Stimulated activated effector memory CD8-positive, alpha-beta T cell treated with anti-CD3 and anti-CD28 coated beads, Interleukin-12 subunit alpha, Interleukin-12 subunit beta, amount 100 ng/mL, for 72 hours (primary cell): ENCODE measurements around the gene DRGX.
A peak's percentile ranks its signal among the peaks of the same experiment; 100 is the strongest.

Source experiments
- ATAC-seq: fragments of 150-1000 bp; cut with Tn5 transposase; 2 replicates; pipeline ENCODE4 v1.10.0; 2021
- DNase-seq, 2 donors: peaks; one replicate each; pipeline ENCODE4 v3.0.0; 2021 to 2022; ENCODE audit warnings: low spot score in 2 of 2
- H3K27ac Mint-ChIP-seq: one replicate; pipeline ENCODE4 v1.8.0; 2022; ENCODE audit warnings: mild to moderate bottlenecking, mixed read lengths
- H3K36me3 Mint-ChIP-seq: one replicate; pipeline ENCODE4 v1.8.0; 2022; ENCODE audit warnings: mild to moderate bottlenecking, mixed read lengths
- H3K4me1 Mint-ChIP-seq: one replicate; pipeline ENCODE4 v1.8.0; 2022; ENCODE audit warnings: mixed read lengths
- H3K4me3 Mint-ChIP-seq: one replicate; pipeline ENCODE4 v1.8.0; 2022; ENCODE audit warnings: mild to moderate bottlenecking, mixed read lengths
- H3K9me3 Mint-ChIP-seq: one replicate; pipeline ENCODE4 v1.8.0; 2022; ENCODE audit warnings: mixed read lengths

The DRGX gene

GRCh38 chr10:49415109-49415508 is 19.2 kb upstream of the DRGX start:
- DNase-seq (no peak), ATAC-seq (no peak)
- Mint-ChIP-seq H3K4me3 (no peak overlapping the region), H3K4me1 (no peaks in the 10 kb centered on the region), H3K27ac (no peak overlapping the region), H3K36me3 (no peaks in the 10 kb centered on the region), H3K9me3 (no peaks in the 10 kb centered on the region)

DNA sequence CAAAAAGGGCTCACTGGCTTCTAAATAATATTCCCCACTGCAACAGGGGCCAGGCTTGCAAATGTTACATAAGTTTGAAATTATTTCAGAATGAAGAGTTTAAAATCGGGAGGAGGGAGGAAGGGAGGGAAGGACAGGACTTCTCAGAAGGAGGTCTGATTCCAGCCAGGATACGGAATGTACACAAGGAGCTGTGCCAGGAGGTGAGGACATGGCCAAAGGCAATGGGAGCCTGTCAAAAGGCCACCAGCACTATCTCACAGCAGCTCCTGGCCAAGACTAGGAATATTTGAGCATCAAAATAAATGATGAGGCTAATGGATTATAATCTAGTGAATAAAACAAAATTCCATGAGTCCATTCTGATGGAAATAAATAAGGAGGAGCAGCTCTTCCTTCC is 18.6 kb upstream of the DRGX start:
- H3K36me3 Mint-ChIP-seq = no peaks in the 10 kb centered on the region
- ATAC-seq (no peak), DNase-seq (no peak)
- no peaks in the 10 kb centered on the region for H3K9me3 Mint-ChIP-seq
- H3K4me3 Mint-ChIP-seq = no peak overlapping the region
- no peak overlapping the region for H3K27ac Mint-ChIP-seq
- H3K4me1 Mint-ChIP-seq = no peaks in the 10 kb centered on the region

GRCh38 chr10:49412571-49412970 is 16.7 kb upstream of the DRGX start:
- Mint-ChIP-seq H3K27ac (no peak overlapping the region), H3K4me3 (no peak overlapping the region), H3K36me3 (no peaks in the 10 kb centered on the region), H3K4me1 (peaks cover 9% of the 10 kb centered on the region), H3K9me3 (no peaks in the 10 kb centered on the region)
- ATAC-seq (no peak), DNase-seq (no peak)

- Mint-ChIP-seq H3K36me3 (no peaks in the 10 kb centered on the region), H3K27ac (no peak overlapping the region), H3K4me1 (peaks cover 11% of the 10 kb centered on the region), H3K4me3 (no peak overlapping the region), H3K9me3 (no peaks in the 10 kb centered on the region)
- DNase-seq (no peak), ATAC-seq (no peak)
Measured at GRCh38 chr10:49410365-49411074, 14.6 kb upstream of the DRGX start.

GRCh38 chr10:49409755-49410154 is 13.9 kb upstream of the DRGX start:
- no peak overlapping the region for H3K4me3 Mint-ChIP-seq
- DNase-seq (no peak), ATAC-seq (no peak)
- no peaks in the 10 kb centered on the region for H3K9me3 Mint-ChIP-seq
- H3K27ac Mint-ChIP-seq = no peak overlapping the region
- peaks cover 11% of the 10 kb centered on the region for H3K4me1 Mint-ChIP-seq
- no peaks in the 10 kb centered on the region for H3K36me3 Mint-ChIP-seq

DNA sequence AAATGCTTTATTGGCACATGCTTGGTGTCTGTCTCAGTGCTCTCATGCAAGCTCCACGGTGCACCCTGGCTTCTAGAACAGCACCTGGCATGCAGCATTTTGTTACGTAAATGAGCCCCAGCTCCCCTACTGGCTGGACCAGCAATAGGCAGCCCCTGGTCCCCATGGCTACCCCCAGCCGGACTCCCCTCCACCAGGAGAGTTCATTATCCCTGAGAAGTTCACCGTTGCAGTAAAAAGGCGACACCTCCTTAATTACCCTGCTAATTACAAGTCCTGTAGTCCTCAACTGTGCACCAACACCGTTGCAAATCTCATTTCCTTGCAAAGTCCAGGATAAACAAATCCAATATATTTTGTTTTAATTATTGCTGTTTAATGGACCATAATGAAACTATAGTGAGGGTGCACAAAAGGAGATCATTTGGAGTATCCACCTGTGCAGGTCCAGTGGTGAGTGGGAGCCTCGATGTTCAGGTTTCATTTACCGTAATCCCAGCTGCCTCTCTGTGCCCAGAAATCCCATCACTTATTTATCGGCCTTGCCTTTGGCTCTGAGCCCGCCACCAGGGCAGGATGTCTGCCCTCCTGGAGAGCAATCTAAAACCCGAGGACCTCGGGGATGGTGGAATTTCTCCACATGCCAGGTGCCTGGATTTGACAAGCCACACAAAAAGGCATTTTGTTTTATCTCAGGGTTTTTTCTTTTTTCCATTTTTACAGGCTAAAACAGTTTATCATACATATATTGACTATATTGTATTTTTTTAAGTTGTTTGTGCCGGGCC is 12.8 kb upstream of the DRGX start:
- Mint-ChIP-seq H3K4me3 (no peak overlapping the region), H3K36me3 (no peaks in the 10 kb centered on the region), H3K27ac (no peak overlapping the region), H3K9me3 (no peaks in the 10 kb centered on the region), H3K4me1 (peaks cover 11% of the 10 kb centered on the region)
- no peak for DNase-seq
- ATAC-seq = no peak

GRCh38 chr10:49407552-49408137 is 11.8 kb upstream of the DRGX start:
- Mint-ChIP-seq H3K27ac (no peak overlapping the region), H3K4me3 (no peak overlapping the region), H3K9me3 (no peaks in the 10 kb centered on the region), H3K4me1 (peaks cover 11% of the 10 kb centered on the region), H3K36me3 (no peaks in the 10 kb centered on the region)
- ATAC-seq = peak; percentile 71
- peak; percentile 70 to 87 for DNase-seq

- DNase-seq = no peak
- Mint-ChIP-seq H3K4me3 (no peak overlapping the region), H3K9me3 (no peaks in the 10 kb centered on the region), H3K36me3 (no peaks in the 10 kb centered on the region), H3K27ac (no peak overlapping the region), H3K4me1 (peaks cover 11% of the 10 kb centered on the region)
- ATAC-seq = no peak
Measured at GRCh38 chr10:49407151-49407550, 11.3 kb upstream of the DRGX start.

DNA sequence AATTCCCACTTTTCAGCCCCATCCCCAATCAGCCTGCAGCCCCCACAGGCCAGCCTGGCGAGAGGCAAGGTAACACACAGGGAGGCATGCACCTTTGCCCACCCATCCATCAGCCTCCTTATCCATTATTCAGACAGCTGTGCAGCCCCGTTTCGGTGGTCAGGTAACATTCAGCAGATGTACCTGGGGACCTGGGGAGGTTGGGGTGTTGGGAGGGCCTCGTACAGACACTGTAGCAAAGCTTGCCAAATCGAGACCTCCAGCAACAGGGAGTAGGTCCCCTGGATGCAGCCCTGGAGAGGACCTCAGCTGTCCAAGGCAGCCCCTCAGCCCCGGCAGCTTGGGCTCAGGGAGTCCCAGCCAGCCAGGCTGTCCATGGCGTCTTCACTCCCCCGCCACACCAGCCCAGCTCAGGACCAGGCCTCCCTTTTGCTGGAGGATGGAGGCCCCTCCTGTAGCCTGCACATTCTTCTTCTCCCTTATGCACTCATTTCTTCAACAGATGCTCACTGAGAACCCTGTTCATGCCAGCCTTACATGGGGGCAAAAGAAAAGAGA is 8.5 kb upstream of the DRGX start:
- Mint-ChIP-seq H3K36me3 (no peaks in the 10 kb centered on the region), H3K27ac (no peak overlapping the region), H3K4me3 (no peak overlapping the region), H3K4me1 (peaks cover 11% of the 10 kb centered on the region), H3K9me3 (no peaks in the 10 kb centered on the region)
- no peak for DNase-seq
- ATAC-seq = no peak

DNA sequence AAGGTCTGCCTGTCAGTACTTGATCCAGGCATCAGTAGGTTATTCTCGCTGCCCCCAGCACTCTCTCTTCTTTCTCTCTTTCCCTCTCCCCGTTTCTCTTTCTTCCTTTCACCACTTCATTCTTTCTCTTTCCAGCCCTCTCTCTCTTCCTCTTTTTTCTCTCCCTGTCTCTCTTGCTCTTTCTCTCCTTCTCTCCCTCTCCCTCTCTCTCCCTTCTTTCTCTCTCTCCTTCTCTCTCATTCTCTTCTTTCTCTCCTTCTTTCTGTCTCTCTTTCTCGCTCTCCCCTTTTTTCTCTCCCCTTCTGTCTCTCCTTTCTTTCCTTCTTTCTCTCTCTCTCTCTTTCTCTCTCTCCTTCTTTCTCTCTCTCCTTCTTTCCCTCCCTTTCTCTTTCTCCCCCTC is 7.5 kb upstream of the DRGX start:
- Mint-ChIP-seq H3K4me3 (no peak overlapping the region), H3K27ac (no peak overlapping the region), H3K36me3 (no peaks in the 10 kb centered on the region), H3K4me1 (peaks cover 15% of the 10 kb centered on the region), H3K9me3 (no peaks in the 10 kb centered on the region)
- no peak for ATAC-seq
- no peak for DNase-seq

- H3K9me3 Mint-ChIP-seq = no peaks in the 10 kb centered on the region
- H3K27ac Mint-ChIP-seq = no peak overlapping the region
- no peaks in the 10 kb centered on the region for H3K36me3 Mint-ChIP-seq
- ATAC-seq (no peak), DNase-seq (no peak)
- peaks cover 9% of the 10 kb centered on the region for H3K4me1 Mint-ChIP-seq
- H3K4me3 Mint-ChIP-seq = no peak overlapping the region
Measured at GRCh38 chr10:49400365-49400764, 4.5 kb upstream of the DRGX start.

DNA sequence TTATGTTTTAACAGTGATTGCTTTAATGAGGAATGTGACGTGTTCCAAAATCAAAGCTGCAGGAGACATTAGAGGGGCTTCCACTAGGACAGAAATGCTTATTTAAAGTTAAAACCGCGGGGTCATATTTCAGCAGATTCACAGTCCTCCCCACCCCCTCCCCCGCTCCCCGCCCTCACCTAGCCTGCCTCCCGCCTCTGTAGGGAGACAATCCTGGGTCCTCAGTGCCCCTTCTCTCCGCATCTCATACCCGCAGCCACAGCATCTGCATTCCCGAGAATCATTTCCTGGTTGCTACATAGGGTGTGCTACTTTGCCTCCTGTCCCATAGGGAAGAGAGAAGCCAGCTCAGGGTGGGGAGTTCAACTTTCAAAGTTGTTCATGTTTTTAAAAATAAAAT is 3.1 kb upstream of the DRGX start:
- peaks cover 16% of the 10 kb centered on the region for H3K4me1 Mint-ChIP-seq
- H3K4me3 Mint-ChIP-seq = peak overlapping the region; percentile 59
- DNase-seq (no peak), ATAC-seq (no peak)
- no peaks in the 10 kb centered on the region for H3K9me3 Mint-ChIP-seq
- no peaks in the 10 kb centered on the region for H3K36me3 Mint-ChIP-seq
- H3K27ac Mint-ChIP-seq = no peak overlapping the region

DNA sequence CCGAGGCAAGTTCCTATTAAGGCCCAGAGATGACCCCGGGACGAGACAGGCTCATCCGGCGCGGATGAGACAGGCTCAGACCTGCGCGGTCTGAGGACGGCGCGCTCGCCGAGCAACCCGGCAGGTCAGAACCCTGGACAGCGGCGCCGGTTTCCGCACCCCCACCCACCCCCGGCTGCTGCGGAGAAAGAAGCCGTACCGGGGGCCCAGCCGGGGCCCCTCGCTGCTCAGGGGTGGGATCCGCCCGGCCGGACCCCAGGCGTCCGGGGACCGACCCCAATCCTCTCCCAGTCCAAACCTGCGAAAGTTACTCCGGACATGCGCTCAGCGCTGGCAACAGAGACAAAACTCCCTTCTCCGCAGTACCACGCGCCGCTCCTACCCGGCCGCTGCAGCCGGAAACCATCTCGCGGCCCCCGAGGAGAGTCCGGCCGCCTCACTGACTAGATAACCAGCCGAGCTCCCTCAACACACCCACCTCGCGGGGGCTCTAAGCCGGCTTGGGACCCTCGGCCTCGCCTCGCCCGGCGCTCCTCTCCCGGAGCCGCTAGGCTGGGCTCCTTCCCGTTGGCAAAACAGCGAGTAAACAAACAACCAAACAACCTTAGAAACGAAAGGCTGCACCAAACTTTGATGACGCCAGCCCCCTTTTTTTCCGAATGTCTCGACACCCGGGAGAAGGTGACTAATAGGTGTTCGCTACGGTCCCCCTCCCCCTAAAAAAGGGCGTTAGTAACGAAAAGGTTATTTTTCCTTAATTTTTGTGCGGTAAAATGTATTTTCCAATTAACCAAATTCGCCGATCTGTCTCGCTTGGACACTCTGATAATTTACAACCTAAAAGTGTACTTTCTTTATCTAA is 2.3 kb upstream of the DRGX start:
- Mint-ChIP-seq H3K9me3 (no peaks in the 10 kb centered on the region), H3K4me3 (peak overlapping the region; percentile 59)
- ATAC-seq = peak; percentile 88

GRCh38 chr10:49397036-49397999 is 1.4 kb upstream of the DRGX start:
- H3K27ac Mint-ChIP-seq = no peak overlapping the region
- H3K4me1 Mint-ChIP-seq = peaks cover 16% of the 10 kb centered on the region
- ATAC-seq (peak; percentile 34), DNase-seq (no peak)
- H3K36me3 Mint-ChIP-seq = no peaks in the 10 kb centered on the region
- peak overlapping the region; percentile 59 for H3K4me3 Mint-ChIP-seq
- no peaks in the 10 kb centered on the region for H3K9me3 Mint-ChIP-seq

More for the DNA sequence above, 2.3 kb upstream of the DRGX start:
- Mint-ChIP-seq H3K4me1 (peaks cover 16% of the 10 kb centered on the region), H3K36me3 (no peaks in the 10 kb centered on the region), H3K27ac (no peak overlapping the region)
- DNase-seq = peak; percentile 61 to 81
